LNCAP (cell line): Measurements from ENCODE around the gene ZFR2.

ENCODE experiments used
- CTCF ChIP-seq: fragments of 450-650 bp; IDR thresholded peaks from 2 replicates; pipeline ENCODE4 v1.5.1; 2017; ENCODE audit warnings: mild to moderate bottlenecking

Gene ZFR2

GRCh38 chr19:3902317-3902973 is 33.6 kb upstream of the ZFR2 start:
- no peak for TF ChIP-seq CTCF

- TF ChIP-seq CTCF = no peak
Measured at GRCh38 chr19:3899531-3900294, 30.9 kb upstream of the ZFR2 start.

GRCh38 chr19:3898426-3898825 is 29.6 kb upstream of the ZFR2 start:
- no peak for TF ChIP-seq CTCF

- no peak for TF ChIP-seq CTCF
Measured at GRCh38 chr19:3897936-3898335, 29.1 kb upstream of the ZFR2 start.

GRCh38 chr19:3895788-3896187 is 26.9 kb upstream of the ZFR2 start:
- no peak for TF ChIP-seq CTCF

- no peak for TF ChIP-seq CTCF
Measured at GRCh38 chr19:3893509-3894179, 24.8 kb upstream of the ZFR2 start.

- TF ChIP-seq CTCF = no peak
Measured at GRCh38 chr19:3890591-3890990, 21.8 kb upstream of the ZFR2 start.
